HG03025 (cell line): ENCODE measurements around the gene RCBTB2.
"Not testable (repeated sequence)": the region's sequence is repeated elsewhere in the genome, so short reads cannot be mapped to it uniquely, and the experiment has no call there.

Experiments used
- ATAC-seq: cut with Tn5 transposase; IDR thresholded peaks from one replicate; pipeline ENCODE4 v1.9.1; 2021; ENCODE audit warnings: mild to moderate bottlenecking, moderate library complexity; ENCODE audit not compliant: unreplicated experiment, low FRiP score

The RCBTB2 gene

DNA sequence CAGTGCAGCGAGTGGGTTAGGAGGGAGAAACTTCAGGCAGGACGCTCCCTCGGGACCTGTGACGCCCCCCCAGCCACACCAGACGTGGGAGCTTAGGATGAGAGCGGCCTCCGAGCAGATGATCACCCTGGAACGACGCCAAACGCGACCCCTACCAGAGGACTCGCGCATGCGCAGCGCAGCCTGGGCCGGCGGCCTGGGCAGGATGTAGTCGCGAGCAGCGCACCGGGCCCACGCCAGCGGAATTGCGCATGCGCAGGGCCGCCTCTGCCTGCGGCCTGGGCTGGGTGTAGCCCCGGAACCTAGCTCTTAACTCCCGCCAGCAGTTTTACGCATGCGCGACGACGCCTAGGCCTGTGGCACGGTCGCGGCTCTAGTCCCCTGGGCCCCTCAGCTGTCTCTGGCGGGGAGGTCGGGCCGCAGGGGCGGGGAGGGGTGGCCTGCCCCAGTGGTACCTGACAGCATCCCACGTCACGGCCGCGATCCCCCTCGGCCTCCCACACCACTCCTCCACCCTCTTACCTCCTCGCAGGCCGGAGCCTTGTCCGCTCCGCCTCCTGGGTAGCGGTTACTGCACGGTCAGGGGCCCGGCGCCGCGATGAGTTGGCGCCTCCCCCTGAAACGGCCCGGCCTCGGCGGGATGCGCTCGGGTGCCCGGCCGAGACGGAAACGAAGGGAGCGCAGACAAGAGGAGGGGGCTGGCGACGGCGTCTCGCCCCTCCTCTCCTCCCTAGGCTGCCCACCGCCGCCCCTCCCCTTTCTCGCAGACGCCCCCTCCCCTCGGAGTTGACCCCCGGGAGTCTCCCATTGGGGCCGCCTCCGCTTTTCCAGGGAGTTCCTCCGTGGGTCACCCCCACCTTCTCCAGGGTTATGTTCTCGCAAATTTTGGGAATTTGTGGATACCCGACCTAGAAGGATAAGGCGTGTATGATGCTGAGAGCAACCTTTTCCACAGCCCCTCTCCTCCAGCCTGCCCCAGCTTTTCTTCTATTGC lies at the start of gene RCBTB2:
Gene RCBTB2, minus strand, starts transcription at position 575 of the 994 bp plus-strand sequence. CDS start 11,141 bp downstream, outside the sequence.
- peak; percentile 82 for ATAC-seq

DNA sequence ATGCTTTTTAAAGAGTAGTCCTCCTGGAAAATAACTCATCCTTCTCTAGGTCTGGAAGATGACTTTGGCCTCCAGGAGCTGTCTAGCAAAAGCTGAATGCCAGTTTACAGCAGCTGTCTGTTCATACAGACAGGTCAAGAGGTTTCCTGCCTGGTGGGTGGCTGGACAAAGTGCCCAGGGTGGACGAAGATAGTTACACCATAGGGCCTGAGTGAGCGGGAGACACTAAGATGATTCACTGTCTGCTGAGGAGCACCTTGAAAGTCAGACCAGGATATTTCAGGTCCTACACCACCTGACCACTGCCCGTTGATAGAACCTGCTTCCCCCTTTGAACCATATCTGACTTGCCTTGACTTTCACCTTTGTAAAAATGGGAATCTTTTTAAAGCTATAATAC lies 49.2 kb upstream of the RCBTB2 start:
- ATAC-seq = no peak

DNA sequence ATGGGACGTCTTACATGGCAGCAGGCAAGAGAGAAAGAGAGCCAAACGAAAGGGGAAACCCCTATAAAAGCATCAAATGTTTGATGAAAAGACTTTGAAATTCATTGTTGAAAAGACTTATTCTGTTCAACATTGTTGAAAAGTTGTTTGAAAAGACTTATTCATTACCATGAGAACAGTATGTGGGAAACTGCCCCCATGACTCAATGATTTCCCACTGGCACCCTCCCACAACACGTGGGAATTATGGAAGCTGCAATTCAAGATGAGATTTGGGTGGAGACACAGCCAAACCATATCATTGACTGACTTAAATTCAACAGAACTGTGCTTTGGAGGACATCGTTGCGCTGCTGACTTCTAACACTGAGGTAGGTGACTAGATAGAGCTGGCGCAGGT lies 48.0 kb upstream of the RCBTB2 start:
- ATAC-seq = no peak

DNA sequence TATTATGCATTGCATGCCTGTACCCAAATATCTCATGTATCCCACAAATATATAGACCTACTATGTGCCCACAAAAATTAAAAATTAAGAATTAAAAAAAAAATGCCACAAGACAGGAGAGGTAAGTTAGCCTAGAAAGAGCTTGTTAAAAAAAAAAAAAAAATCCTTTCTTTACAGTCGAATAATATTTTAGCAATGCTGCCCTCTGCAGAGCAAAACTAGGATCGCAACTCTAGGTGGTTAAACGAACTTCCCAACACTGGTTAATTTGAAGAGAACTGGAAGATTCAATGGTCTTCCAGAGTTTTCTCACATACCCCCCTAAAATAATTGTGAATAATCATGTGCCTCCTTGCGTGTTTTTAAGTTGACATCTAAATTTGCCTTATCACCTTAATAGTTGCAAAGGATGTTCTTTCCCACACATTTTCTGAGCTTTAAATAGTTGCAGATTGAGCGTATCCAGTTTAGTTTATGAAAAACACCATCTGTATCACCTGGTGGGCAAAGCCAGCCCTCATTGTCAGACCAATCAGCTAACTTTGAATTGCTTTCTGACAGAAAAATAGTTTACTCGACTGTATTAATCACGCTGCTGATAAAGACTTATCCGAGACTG lies 47.4 kb upstream of the RCBTB2 start:
- no peak for ATAC-seq

DNA sequence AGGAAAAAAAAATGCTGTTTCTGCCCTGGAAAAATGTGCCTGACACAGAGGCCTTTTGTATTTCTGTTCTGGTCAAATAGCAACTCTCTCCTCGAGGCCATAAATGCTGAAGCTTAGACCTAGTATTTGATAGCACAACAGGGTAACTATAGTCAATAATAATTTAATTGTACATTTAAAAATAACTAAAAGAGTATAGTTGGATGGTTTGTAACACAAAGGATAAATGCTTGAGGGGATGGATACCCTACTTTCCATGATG lies 47.0 kb upstream of the RCBTB2 start:
- ATAC-seq = not testable (repeated sequence)

DNA sequence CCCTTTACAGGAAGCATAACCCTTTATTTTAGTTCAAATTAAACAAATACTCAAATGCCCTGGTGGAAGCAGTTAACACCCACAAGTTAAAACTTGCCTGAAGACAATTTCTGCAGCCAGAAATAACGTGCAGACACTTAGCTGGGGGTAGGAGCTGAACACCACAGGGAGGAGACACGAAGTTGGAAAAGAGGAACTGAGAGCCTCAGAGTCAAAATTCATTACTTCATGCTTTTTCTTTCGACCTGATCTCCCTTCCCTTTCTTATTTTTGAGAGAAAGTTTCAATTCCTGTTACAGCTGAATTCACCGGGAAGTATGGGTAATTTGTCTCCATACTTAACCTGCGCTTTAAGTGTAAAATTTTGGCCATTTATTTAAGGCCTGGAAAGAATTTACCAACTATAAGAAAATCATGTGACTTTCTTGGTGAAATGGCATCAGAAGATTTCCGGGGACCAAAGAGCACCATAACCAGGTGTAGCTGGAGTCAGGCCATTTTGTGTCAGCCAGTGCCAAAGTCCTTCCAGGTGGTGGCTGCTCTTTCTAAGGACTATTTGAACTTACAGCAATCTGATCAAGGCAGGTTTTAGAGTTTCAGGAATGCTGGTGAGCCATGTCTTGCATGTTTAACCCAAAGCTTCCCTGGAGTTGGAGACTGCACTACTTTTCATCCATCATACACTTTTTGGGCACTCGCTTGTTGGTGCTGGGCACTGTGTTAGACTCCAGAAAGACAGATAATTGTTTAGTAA lies 46.5 kb upstream of the RCBTB2 start:
- ATAC-seq = peak; percentile 66

DNA sequence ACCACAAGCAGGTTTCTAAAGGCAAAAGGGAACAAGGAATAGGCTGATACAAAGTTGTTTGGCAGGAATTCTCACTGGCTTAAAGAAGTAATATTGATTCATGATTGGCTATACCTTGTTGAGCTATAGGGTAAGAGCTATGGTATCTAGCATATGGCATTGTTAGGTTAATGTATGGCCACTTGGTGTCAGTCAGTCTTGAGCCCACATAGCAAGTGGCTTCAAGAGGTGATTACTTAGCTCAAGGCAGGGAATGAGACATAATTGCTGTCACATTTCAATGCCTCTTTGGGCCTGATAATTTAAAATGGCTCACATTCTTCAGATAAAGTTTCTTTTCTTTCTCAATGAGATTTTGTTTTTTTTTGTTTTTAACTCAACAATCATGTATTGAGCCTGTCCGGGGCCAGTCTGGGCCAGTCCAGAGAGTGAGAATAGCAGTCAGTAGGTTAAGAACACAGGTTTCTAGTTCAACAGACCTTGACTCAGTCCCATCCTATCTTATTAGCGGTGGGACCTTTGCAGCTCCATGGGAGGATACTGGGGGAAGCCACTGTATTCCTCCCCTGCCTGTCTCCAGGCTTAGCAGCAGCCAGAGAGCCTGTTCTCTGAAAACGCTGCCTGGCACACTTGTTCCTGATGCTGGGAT lies 45.8 kb upstream of the RCBTB2 start:
- ATAC-seq = peak; percentile 54

DNA sequence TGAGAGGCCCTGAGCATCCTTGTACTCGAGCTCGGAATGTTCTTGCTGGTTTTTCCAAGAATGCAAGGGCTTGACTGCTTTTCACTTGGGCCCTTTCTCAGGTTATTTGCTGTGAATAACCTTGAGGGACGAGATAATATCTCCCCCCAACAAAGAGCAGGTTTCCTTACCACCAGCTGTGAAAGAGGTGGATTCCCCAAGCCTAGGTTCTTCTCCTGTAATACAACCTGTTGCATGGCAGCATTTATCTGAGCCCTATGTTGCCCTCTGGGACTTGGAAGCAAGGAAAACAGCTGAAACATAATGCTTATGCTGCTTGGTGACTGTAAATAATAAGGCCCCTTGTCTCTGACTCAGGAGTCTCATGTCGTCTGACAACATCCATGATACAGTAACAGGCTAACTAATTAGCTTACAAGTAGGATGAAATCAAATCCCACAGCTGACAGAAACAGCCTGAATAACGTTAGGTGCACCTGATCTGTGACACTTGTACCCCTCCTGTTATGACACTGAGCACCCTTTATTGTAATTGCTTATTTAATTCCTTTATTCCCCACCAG lies 43.6 kb upstream of the RCBTB2 start:
- ATAC-seq = no peak

DNA sequence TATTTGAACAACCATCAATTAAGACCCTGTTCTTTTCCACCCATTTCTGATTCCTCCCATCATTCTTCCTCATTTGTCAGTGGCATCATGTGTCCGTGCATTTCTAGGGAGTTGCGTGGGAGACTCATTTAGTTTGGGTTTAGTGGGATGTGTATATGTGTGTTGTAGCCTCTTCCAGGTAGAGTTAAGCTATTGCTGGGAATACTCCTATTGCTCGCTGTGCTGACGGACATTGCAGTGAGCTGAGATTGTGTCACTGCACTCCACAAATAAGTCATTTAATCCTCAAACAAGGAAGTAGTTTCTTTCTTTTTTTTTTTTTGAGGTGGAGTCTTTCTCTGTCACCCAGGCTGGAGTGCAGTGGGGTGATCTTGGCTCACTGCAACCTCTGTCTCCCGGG lies 42.2 kb upstream of the RCBTB2 start:
- no peak for ATAC-seq

DNA sequence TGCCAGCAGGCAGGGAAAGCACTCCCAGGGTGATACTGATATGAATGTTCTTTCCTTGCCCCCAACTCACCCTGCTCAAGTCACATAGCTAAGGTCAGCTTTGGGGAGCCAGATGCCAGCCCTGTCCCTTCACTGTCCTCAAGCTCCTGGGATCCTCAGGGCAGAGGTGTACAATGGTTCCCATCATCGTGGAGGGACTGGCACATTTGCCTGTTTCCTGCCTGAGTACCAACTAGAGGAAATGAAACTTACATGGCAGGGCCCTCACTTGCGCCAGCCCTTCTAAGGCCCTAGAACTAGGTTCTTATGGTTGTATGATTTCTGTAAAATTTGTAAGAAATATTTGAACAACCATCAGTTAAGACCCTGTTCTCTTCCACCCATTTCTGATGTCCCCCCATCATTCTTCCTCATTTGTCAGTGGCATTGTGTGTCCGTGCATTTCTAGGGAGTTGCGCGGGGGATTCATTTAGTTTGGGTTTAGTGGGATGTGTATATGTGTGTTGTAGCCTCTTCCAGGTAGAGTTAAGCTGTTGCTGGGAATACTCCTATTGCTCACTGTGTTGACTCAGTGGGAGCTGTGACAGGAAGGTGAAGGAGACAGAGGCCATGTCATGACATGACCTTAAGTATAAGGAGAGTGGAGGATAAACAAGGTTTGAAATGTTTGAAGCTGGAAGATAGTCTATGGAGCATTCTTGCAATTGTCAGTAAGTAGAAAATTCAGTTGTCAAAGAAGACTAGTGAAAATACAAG lies 41.3 kb upstream of the RCBTB2 start:
- no peak for ATAC-seq

DNA sequence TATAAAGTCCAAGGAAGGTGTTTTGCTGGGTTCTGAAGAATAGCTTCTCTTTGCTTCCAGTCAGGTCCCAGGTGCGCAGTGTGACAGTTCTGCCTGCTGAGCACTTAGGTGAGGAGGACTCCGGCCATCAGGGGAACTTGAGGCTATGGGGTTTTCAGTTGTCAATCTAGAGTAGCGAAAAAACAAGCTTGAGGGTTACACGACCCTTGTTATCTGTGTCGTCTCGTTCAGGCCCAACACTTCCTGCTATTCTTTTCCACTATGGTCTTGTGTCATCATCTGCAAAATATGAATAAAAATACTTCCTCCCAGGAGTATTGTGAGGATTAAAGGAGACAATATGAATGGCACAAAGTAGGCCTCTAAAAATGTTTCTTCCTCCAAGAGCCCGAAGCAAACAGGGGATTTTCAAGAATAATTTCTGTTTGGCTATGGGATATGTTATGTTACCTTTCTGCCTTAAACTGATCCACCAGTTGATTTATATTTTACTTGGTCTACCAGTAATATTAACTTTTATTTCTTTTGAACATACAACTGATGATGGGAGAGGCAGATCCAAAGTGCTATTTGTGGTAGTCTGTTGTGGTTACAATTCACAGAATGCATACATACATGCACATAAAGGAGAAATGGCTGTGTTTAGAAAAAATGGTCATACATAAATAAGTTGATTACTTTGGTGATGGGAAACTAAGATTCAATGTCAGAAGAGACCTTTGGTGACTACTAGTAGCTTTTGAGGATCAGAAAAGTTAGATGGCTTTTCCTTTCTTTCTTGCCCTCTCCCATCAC lies 40.5 kb upstream of the RCBTB2 start:
- ATAC-seq = no peak

DNA sequence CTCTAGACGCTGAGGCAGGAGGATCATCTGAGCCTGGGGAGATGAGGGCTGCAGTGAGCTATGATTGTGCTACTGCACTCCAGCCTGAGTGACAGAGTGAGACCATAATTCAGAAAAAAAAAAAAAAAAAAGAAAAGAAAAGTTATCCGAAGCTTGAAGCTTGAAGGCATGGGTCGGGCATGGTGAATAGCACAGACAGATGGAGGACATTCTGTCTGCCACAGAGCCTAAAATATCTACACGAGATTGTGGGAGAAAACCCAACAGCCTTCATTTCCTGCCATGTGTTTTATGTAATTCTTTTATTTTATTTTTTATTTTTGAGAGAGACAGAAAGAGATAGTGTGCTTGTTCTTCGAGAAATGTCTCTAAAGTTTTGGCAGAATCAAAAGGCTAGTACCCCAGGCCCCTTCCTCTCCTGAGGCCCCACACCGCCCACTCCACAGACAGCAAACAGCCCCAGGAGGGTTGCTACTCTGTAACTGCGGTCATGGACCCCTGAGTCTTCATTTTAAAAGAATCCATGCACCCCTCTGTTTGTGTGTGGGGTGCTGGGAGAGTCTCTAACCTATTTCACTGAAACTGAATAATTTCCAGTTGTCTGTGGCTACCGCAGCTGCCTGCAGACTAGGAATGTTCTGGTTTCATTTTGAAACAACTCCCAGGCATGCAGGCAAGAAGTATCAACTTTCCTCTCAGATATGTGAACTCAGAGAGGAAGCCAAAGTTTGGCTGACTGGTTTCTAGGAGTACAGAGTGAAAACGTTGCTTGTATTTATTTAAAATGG lies 38.4 kb upstream of the RCBTB2 start:
- no peak for ATAC-seq

DNA sequence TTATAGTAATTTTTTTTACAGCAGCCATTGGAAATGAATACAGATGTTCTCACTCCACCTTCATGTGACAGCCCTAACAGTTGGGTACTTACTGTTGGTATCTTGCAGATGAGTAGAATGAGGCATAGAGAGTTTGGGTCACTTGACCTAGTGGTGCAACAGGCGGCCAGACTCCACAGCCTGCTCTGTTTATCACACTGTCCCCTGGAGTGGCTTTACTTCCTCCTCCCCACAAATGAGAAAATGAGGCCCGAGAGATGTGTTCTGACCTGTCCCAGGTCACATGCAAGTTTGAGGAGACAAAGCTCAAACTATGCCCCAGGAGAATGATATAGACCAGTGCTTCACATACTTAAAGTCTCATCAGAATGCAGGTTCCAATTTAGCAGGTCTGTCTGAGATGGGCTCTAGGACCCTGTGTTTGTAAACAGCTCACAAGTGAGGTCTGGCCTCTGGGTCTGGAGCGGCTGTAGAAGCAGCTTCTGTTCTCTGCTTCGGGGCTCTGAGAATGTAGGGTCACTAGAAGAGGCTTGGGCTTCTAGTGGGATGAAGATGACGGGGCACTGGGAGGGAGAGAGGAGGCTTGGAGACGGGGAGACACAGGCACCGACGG lies 37.4 kb upstream of the RCBTB2 start:
- no peak for ATAC-seq

DNA sequence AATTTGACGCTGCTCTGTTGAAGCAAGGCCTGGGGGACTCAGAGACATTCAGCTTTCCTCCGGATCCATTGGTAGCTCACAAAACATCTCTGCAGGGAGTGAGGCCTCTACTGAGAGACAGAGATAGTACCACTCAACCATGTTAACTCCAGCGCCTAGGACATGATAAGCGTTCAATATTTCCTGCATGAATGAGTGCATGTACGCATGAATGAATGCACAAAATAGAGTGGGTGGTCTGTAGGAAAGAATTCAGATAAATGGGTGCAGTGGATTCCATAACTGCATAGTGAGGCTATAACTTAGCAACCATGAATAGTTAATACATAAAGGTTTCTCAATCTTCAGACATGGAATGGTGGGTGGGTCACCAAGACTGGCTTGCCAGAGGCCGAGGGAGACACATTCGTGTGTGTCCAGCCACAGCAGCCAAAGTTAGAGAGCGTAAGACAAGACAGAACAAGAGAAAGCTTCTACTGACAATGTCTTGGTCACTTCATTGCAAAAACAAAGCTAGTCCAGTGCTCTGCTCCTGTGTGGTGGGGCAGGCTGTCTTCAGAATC lies 36.3 kb upstream of the RCBTB2 start:
- ATAC-seq = no peak

DNA sequence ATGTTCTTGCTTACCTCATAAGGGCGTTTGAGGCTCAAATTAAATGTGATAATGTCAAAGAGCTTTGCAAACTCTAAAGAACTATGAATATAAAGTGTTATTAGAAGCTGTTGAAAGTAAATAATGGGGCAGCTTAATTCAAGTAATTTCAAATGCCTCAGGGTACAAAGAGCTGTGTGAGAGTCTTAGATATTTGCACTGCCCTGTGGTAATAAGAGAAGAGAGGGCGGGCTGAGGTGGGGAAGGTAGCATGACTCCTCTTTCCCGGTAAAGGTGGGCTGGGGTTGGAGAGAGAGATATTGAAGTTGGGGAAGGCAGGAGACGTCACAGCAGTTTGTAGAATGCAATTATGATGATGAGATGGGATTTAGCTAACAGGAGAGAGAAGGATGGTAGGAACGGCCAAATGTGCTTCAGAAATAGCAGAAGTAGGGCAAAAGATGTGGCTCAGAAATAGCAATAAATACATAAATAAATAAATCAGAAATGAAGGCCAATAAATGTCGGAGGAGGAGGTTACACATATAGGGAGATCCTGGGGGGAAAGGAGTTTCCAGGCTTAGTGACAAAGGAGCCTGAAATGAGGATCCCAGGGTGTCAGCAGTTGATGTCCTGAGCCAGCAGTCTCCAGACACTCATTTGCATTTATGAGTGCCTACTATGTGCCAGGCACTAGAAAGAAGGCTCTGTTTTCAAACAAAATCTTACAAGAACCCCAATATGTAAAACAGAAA lies 35.7 kb upstream of the RCBTB2 start:
- ATAC-seq = no peak

DNA sequence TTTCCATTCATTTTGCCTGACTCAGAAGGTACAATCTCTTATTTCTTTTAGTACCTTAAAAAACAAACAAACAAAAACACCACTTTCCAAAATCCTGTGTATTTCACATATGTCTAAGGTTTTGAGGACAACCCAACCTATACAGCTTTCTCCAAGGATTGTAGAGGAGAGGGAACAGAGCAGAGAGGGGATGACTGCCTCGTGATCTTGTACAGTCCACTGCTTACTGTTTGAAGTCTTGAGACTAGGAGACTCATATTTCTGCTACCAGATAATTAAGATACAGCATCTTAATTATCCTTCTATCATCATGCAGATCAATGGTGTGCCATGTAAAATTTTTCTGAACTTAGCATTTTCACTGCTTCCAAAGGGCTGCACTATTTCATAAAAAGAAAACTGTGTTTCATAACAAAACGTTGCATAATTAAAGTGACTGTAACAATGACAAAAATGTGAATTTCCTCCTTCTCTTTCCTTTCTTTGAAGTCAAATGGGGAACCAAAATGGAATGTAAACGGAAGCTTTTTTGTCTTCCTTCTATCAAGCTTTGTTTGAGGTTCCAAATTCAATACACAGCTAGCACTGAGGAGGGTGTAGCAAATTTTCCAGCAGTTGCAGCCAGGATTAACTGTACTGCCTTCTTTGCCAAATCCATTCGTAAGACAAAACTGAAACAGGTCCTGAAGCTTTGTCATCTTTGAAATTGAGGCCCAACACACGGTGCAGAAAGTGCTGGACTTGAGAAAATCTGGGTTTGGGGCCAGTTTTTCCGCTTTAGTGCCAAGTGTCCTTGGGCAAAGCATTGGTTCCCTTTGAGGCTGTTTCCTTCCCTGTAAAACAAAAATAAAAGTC lies 34.9 kb upstream of the RCBTB2 start:
- no peak for ATAC-seq
